ENCODE measurements around the gene PIK3AP1.
A peak's percentile ranks its signal among the peaks of the same experiment; 100 is the strongest.
"Not testable (repeated sequence)": the region's sequence is repeated elsewhere in the genome, so short reads cannot be mapped to it uniquely, and the experiment has no call there.

Gene PIK3AP1

GRCh38 chr10:96720422-96721206, at the start of gene PIK3AP1:
Gene PIK3AP1 (minus strand): TSS chr10:96720514. CDS start chr10:96720394, 120 bp downstream.
- DNase-seq = peak; percentile 28 to 41

- DNase-seq = no peak
Measured at GRCh38 chr10:96768136-96768535, 47.8 kb upstream of the PIK3AP1 start.

- DNase-seq = no peak
Measured at GRCh38 chr10:96767611-96768010, 47.3 kb upstream of the PIK3AP1 start.

GRCh38 chr10:96765406-96766240, 45.3 kb upstream of the PIK3AP1 start:
- DNase-seq = peak; percentile 66 to 72

GRCh38 chr10:96764425-96765060, 44.2 kb upstream of the PIK3AP1 start:
- DNase-seq = no peak

- no peak for DNase-seq
Measured at GRCh38 chr10:96758423-96758822, 38.1 kb upstream of the PIK3AP1 start.

- no peak for DNase-seq
Measured at GRCh38 chr10:96756111-96756903, 36.0 kb upstream of the PIK3AP1 start.

- DNase-seq = no peak
Measured at GRCh38 chr10:96753956-96754355, 33.6 kb upstream of the PIK3AP1 start.

GRCh38 chr10:96752375-96752774, 32.1 kb upstream of the PIK3AP1 start:
- DNase-seq = no peak

GRCh38 chr10:96750316-96750715, 30.0 kb upstream of the PIK3AP1 start:
- DNase-seq = not testable (repeated sequence)

- DNase-seq = no peak
Measured at GRCh38 chr10:96747734-96748550, 27.6 kb upstream of the PIK3AP1 start.

GRCh38 chr10:96746503-96746902, 26.2 kb upstream of the PIK3AP1 start:
- no peak for DNase-seq

- DNase-seq = no peak
Measured at GRCh38 chr10:96745950-96746349, 25.6 kb upstream of the PIK3AP1 start.

GRCh38 chr10:96743988-96744585, 23.8 kb upstream of the PIK3AP1 start:
- no peak for DNase-seq

GRCh38 chr10:96741557-96741956, 21.2 kb upstream of the PIK3AP1 start:
- not testable (repeated sequence) for DNase-seq

GRCh38 chr10:96740579-96741281, 20.4 kb upstream of the PIK3AP1 start:
- DNase-seq = no peak

- DNase-seq = no peak
Measured at GRCh38 chr10:96740141-96740540, 19.8 kb upstream of the PIK3AP1 start.

- DNase-seq = not testable (repeated sequence)
Measured at GRCh38 chr10:96737307-96737902, 17.1 kb upstream of the PIK3AP1 start.

GRCh38 chr10:96724621-96725020, 4.3 kb upstream of the PIK3AP1 start:
- no peak for DNase-seq

GRCh38 chr10:96721207-96721572, 876 bp upstream of the PIK3AP1 start:
- DNase-seq = no peak
